ENCODE measurements around the gene SAMD4B. TPM values are rescaled to one million over a fixed set of nuclear protein-coding genes. Genes with fewer than 3 reads are reported as not detected.

SAMD4B gene
- total RNA-seq, 6 experiments from 2014 or later = 23.0 to 45.6 (median 31.6) TPM

DNA sequence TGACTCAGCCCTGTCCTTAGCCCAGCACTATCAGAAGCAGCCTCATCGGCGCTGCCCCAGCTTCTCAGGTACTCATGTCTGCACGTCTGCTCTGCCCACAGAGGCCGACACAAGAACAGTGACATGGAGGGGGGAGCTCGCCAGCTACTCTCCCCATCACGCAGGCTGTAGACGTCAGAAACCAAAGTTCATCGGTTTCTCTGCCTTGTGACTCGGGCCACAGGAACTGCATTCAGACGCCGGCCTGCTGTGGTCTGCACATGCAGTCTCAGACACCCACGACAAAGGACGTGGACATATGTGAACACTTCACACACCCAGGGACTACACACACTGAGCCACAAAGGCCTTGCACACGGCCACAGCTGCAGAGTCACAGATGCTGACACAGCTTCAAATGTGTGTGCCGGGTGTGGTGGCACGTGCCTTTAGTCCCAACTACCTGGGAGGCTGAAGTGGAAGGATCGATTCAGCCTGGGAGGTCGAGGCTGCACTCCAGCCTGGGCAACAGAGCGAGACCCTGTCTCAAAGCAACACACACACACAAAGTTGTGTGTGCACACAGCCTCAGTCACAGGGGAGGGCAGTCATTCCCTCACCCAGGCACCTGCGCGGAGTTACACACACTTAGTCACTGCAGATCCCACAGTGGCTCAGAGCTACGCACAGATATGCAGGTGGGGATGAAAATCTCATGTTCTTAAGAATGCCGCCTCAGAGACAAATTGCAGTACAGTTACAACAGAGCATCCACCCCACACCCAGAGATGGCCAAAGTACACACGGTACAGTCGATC is 59.5 kb downstream of the SAMD4B start:
- no peaks in the 10 kb centered on the region for H3K9me3 ChIP-seq
- intact Hi-C loops (cut with DNase I) = no loop called here
- ATAC-seq (peak; percentile 39 to 49 (median 44)), DNase-seq (peak; percentile 90 to 92 (median 91))
- no peaks in the 10 kb centered on the region for H3K36me3 ChIP-seq
- no peaks in the 10 kb centered on the region for H3K27me3 ChIP-seq
- WGBS (ENCODE audit: insufficient coverage, low coverage, low lambda C conversion rate, missing lambda C conversion rate) = 13% methylated on average over 14 of the region's 25 CpGs
- TF ChIP-seq POLR2A (IDR thresholded peaks at IDR 0.05) = peak; percentile 94
- TF ChIP-seq, protein P1, sequence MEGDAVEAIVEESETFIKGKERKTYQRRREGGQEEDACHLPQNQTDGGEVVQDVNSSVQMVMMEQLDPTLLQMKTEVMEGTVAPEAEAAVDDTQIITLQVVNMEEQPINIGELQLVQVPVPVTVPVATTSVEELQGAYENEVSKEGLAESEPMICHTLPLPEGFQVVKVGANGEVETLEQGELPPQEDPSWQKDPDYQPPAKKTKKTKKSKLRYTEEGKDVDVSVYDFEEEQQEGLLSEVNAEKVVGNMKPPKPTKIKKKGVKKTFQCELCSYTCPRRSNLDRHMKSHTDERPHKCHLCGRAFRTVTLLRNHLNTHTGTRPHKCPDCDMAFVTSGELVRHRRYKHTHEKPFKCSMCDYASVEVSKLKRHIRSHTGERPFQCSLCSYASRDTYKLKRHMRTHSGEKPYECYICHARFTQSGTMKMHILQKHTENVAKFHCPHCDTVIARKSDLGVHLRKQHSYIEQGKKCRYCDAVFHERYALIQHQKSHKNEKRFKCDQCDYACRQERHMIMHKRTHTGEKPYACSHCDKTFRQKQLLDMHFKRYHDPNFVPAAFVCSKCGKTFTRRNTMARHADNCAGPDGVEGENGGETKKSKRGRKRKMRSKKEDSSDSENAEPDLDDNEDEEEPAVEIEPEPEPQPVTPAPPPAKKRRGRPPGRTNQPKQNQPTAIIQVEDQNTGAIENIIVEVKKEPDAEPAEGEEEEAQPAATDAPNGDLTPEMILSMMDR (IDR thresholded peaks at IDR 0.05) = no peak
- peak overlapping the region; percentile 95 to 99 (median 98) for H3K27ac ChIP-seq
- peaks cover 0 to 68% (median 29%) of the 10 kb centered on the region in 4 donors for H3K4me1 ChIP-seq
- H3K4me3 ChIP-seq = peak overlapping the region in 2 of 3 donors; percentile 51 to 56

DNA sequence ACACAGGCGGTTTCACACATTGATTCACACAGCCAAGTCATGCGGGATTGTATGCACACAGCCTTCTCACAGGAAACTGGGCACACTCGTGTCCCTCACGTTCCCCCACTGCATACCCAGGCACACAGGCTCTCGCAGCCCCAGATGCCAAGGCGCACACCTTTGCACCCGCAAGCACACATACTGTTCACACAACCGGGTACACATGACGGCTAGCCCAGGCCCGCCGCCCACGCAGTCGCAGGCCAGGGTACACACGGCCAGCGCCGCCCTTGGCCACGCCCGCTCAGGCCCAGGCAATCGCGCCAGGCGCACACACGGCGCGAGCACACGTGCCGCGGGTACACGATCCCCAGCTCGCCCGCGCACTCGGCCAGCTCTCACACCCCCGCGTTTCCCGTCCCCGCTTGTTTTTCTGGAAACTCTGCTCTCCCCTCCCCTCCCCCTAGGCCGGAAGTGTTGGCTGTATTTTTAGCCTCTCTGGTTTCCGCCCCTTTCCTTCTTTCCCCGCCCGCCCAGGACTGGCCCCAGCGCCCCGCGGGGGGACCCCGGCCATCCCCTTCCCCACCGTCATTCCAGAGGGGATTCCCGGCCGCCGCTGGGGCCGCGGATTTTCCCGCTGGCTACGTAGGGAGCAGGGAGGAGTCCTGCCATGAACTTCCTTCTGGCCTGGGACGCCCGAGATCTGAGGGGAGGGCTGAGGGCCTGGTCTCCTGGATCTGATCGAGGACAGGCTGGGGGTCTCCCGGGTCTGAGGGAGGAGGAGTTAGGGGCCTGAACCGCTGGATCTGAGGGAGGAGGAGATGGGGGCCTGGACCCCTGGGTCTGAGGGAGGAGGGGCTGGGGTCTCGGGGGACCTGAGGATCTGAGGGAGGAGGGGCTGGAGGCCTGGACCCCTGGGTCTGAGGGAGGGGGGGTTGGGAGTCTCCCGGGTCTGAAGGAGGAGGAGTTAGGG is 60.4 kb downstream of the SAMD4B start:
- H3K4me1 ChIP-seq = peaks cover 0 to 59% (median 25%) of the 10 kb centered on the region in 4 donors

DNA sequence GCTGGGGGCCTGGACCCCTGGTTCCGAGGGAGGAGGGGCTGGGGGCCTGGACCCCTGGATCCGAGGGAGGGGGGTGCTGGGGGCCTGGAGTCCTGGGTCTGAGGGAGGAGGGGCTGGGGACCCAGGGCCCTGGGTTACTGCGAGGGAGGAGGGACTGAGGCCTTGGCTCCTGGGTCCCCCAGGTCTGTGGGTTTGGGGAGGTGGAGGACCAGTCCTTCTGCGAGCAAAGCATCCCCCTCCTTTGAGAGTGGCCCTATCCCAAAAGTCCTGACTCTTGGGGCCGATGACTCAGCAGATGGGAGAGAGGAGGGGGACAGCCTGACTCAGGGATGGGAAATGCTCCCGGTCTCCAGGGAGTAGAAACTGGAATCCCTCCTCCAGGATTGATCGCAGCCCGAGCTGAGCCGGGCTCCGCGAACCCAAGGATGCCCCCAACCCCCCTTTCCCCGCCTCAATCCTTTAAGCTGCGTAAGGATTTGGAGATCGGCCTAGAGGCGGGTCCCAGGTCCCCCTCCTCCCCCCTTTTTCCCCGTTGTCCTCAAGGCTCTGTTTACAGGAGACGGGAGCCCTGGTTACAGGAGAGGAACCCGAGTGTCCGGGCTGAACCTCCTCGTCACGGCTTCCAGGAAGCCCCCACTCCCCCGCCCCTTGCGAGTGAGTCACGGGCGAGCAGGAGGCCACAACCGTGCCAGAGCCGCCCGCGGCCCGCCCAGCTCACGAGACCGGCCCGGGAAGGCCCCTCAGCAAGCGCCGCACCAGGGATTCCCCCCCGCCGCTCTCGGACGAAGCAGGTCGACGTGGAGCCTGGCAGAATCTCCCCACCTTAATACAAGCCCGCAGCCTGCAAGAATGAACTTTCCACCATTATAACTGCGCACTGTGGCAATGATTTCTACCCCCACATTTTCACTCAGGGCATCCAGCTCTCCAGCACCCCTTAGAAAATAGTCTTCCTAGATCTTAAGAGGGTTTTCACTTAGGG is 61.4 kb downstream of the SAMD4B start:
- peak overlapping the region; percentile 35 to 56 (median 51) for H3K4me3 ChIP-seq
- TF ChIP-seq POLR2A (IDR thresholded peaks at IDR 0.05) = peak; percentile 53
- TF ChIP-seq, protein P1 (IDR thresholded peaks at IDR 0.05) = no peak
- no peaks in the 10 kb centered on the region for H3K9me3 ChIP-seq
- WGBS (ENCODE audit: insufficient coverage, low coverage, low lambda C conversion rate, missing lambda C conversion rate) = 23% methylated on average over 11 of the region's 43 CpGs
- peak overlapping the region; percentile 95 to 99 (median 98) for H3K27ac ChIP-seq
- ATAC-seq = peak; percentile 10 to 20 (median 14)
- peak; percentile 90 to 96 (median 95) for DNase-seq
- intact Hi-C loops (cut with DNase I) = no loop called here
- peaks cover 0 to 10% (median 6%) of the 10 kb centered on the region in 4 donors for H3K36me3 ChIP-seq
- peaks cover 0 to 50% (median 20%) of the 10 kb centered on the region in 4 donors for H3K4me1 ChIP-seq
- no peaks in the 10 kb centered on the region for H3K27me3 ChIP-seq

More for the DNA sequence above, 60.4 kb downstream of the SAMD4B start:
- intact Hi-C loops (cut with DNase I) = no loop called here
- WGBS (ENCODE audit: insufficient coverage, low coverage, low lambda C conversion rate, missing lambda C conversion rate) = 1% methylated on average over 40 of the region's 59 CpGs
- peak overlapping the region; percentile 95 to 99 (median 98) for H3K27ac ChIP-seq
- H3K9me3 ChIP-seq = no peaks in the 10 kb centered on the region
- H3K27me3 ChIP-seq = no peaks in the 10 kb centered on the region
- peak overlapping the region; percentile 35 to 56 (median 51) for H3K4me3 ChIP-seq
- H3K36me3 ChIP-seq = no peaks in the 10 kb centered on the region
- TF ChIP-seq, protein P1 (IDR thresholded peaks at IDR 0.05) = no peak
- peak; percentile 51 for TF ChIP-seq POLR2A (IDR thresholded peaks at IDR 0.05)
- DNase-seq (peak; percentile 93 to 94 (median 94)), ATAC-seq (peak; percentile 27 to 53 (median 46))
